BJ (cell line): Measurements from ENCODE around the gene B3GAT1. TPM values are rescaled to one million over a fixed set of nuclear protein-coding genes. Genes with fewer than 3 reads are reported as not detected.

Experiments
- CTCF ChIA-PET: fragments of 350-600 bp; formaldehyde crosslinking; extraction: SDS; loops from one replicate; lab custom pipeline; 2021; ENCODE audit warnings: antibody characterized with exemption, inconsistent platforms; lab: Yijun Ruan, JAX
- POLR2A ChIA-PET: fragments of 300-600 bp; sonication (Branson Sonifier 250); formaldehyde crosslinking; extraction: SDS; loops from one replicate; lab custom pipeline; 2021; ENCODE audit warnings: antibody characterized with exemption; lab: Charles Lee
- DNase-seq: peaks from one replicate; pipeline ENCODE4 v3.0.0-alpha.2; 2011; ENCODE audit warnings: low read depth
- H3K27me3 ChIP-seq: 2 replicates; pipeline ENCODE4 v1.6.0; 2011; ENCODE audit warnings: low read length; ENCODE audit not compliant: control insufficient read depth, insufficient read depth
- H3K36me3 ChIP-seq: 2 replicates; pipeline ENCODE4 v1.5.1; 2011; ENCODE audit warnings: low read length; ENCODE audit not compliant: control insufficient read depth, insufficient read depth
- H3K4me3 ChIP-seq: 2 replicates; pipeline ENCODE4 v1.5.1; 2011; ENCODE audit warnings: low read depth, mild to moderate bottlenecking, control low read depth, low read length
- CTCF ChIP-seq: IDR thresholded peaks from 2 replicates; pipeline ENCODE4 v1.5.1; 2011; ENCODE audit warnings: low read depth, mild to moderate bottlenecking, control low read depth, inconsistent platforms, low read length, moderate library complexity; ENCODE audit not compliant: insufficient read depth
- polyA plus RNA-seq: library from polyadenylated mRNA; depleted of rRNA; stranded (reverse); fragments of >200 nt; gene quantifications from 2 replicates; pipeline ENCODE4 v1.2.3, GENCODE V29; 2011

Gene B3GAT1
- polyA plus RNA-seq, 1 experiment = not detected

- Histone ChIP-seq H3K4me3 (no peak overlapping the region), H3K27me3 (no peaks in the 10 kb centered on the region), H3K36me3 (no peaks in the 10 kb centered on the region)
- ChIA-PET POLR2A (no interaction called here), CTCF (no interaction called here)
- DNase-seq = no peak
- TF ChIP-seq CTCF = no peak
These were observed 28.3 kb downstream of the B3GAT1 start for GRCh38 chr11:134383576-134384221.

- H3K27me3 ChIP-seq = no peaks in the 10 kb centered on the region
- ChIA-PET CTCF (no interaction called here), POLR2A (no interaction called here)
- no peak for TF ChIP-seq CTCF
- no peak overlapping the region for H3K4me3 ChIP-seq
- DNase-seq = no peak
- H3K36me3 ChIP-seq = no peaks in the 10 kb centered on the region
These were observed 29.2 kb downstream of the B3GAT1 start for GRCh38 chr11:134382830-134383229.

GRCh38 chr11:134382257-134382656, 29.8 kb downstream of the B3GAT1 start:
- DNase-seq = no peak
- CTCF ChIA-PET = no interaction called here
- POLR2A ChIA-PET = no interaction called here
- no peak for TF ChIP-seq CTCF
- Histone ChIP-seq H3K27me3 (no peaks in the 10 kb centered on the region), H3K4me3 (no peak overlapping the region), H3K36me3 (no peaks in the 10 kb centered on the region)

GRCh38 chr11:134380785-134381184, 31.3 kb downstream of the B3GAT1 start:
- no peaks in the 10 kb centered on the region for H3K36me3 ChIP-seq
- H3K4me3 ChIP-seq = no peak overlapping the region
- no peak for DNase-seq
- no peaks in the 10 kb centered on the region for H3K27me3 ChIP-seq
- TF ChIP-seq CTCF = no peak
- CTCF ChIA-PET = no interaction called here
- POLR2A ChIA-PET = no interaction called here

- no peak for TF ChIP-seq CTCF
- ChIA-PET POLR2A (no interaction called here), CTCF (no interaction called here)
- DNase-seq = no peak
- Histone ChIP-seq H3K36me3 (no peaks in the 10 kb centered on the region), H3K4me3 (no peak overlapping the region), H3K27me3 (no peaks in the 10 kb centered on the region)
These were observed 31.8 kb downstream of the B3GAT1 start for GRCh38 chr11:134380229-134380628.
